ENCODE measurements around the gene NPL.
A peak's percentile ranks its signal among the peaks of the same experiment; 100 is the strongest.

The NPL gene

GRCh38 chr1:182789138-182790076, at the start of gene NPL:
TSS of gene NPL (plus strand) at chr1:182789773. CDS start at chr1:182794372, 4,599 bp downstream.
- peak; percentile 95 to 96 for ATAC-seq

- ATAC-seq = no peak
These were observed 49.5 kb upstream of the NPL start for GRCh38 chr1:182740120-182740519.

- ATAC-seq = no peak
These were observed 46.8 kb upstream of the NPL start for GRCh38 chr1:182742780-182743179.

GRCh38 chr1:182752077-182752988, 37.2 kb upstream of the NPL start:
- ATAC-seq = no peak

GRCh38 chr1:182754087-182754486, 35.5 kb upstream of the NPL start:
- ATAC-seq = no peak

GRCh38 chr1:182754543-182755314, 34.8 kb upstream of the NPL start:
- ATAC-seq = no peak

- ATAC-seq = no peak
These were observed 33.9 kb upstream of the NPL start for GRCh38 chr1:182755632-182756031.

- no peak for ATAC-seq
These were observed 33.1 kb upstream of the NPL start for GRCh38 chr1:182756423-182756822.

- ATAC-seq = no peak
These were observed 27.9 kb upstream of the NPL start for GRCh38 chr1:182761396-182762395.

- no peak for ATAC-seq
These were observed 27.0 kb upstream of the NPL start for GRCh38 chr1:182762536-182762935.

- ATAC-seq = no peak
These were observed 25.4 kb upstream of the NPL start for GRCh38 chr1:182764029-182764727.

- ATAC-seq = no peak
These were observed 24.2 kb upstream of the NPL start for GRCh38 chr1:182765391-182765790.

GRCh38 chr1:182766050-182766449, 23.5 kb upstream of the NPL start:
- ATAC-seq = no peak

- ATAC-seq = no peak
These were observed 22.5 kb upstream of the NPL start for GRCh38 chr1:182766881-182767645.

- no peak for ATAC-seq
These were observed 20.6 kb upstream of the NPL start for GRCh38 chr1:182768963-182769362.

- ATAC-seq = no peak
These were observed 19.3 kb upstream of the NPL start for GRCh38 chr1:182770232-182770631.

- ATAC-seq = no peak
These were observed 18.2 kb upstream of the NPL start for GRCh38 chr1:182771187-182771984.

GRCh38 chr1:182777386-182777785, 12.2 kb upstream of the NPL start:
- ATAC-seq = no peak

GRCh38 chr1:182778862-182779261, 10.7 kb upstream of the NPL start:
- no peak for ATAC-seq

All from activated CD4-positive, CD25-positive, alpha-beta regulatory T cell treated with anti-CD3 and anti-CD28 coated beads, Interleukin-2, amount 50 U/mL, for 24 hours (primary cell).